Measurements from ENCODE around the gene TMEM59L. TPM values are rescaled to one million over a fixed set of nuclear protein-coding genes. Genes with fewer than 3 reads are reported as not detected.

The TMEM59L gene
- total and polyA plus RNA-seq, 10 of the 15 experiments (the other 5 are each of a cell fraction or from before 2014, with no cell fraction given): 0.06 TPM; not detected in 9

GRCh38 chr19:18588611-18589379 lies 23.9 kb upstream of the TMEM59L start, which contains the start of gene REX1BD (continued):
- TF ChIP-seq MLLT1 (IDR thresholded peaks at IDR 0.05): no peak; the same call in 1 of the 2 replicates
- TF ChIP-seq ZBED1 (IDR thresholded peaks at IDR 0.05; ENCODE audit: borderline replicate concordance): 0 out of 2 replicates have a peak, but pooled peaks have one; percentile 41
- TF ChIP-seq SUZ12 (IDR thresholded peaks at IDR 0.05; ENCODE audit: unreplicated experiment): no peak
- peak; percentile 77 for TF ChIP-seq ZNF217 (IDR thresholded peaks at IDR 0.05)
- TF ChIP-seq SIX5 (IDR thresholded peaks at IDR 0.05; ENCODE audit: low read depth, low read length, severe bottlenecking): peak; percentile 15
- peak; percentile 47 to 67; a peak in 3 of 4 replicates for TF ChIP-seq IKZF2 (IDR thresholded peaks at IDR 0.05)
- TF ChIP-seq POLR2A (IDR thresholded peaks at IDR 0.05; ENCODE audit: low read depth, low read length): peak; percentile 91
- TF ChIP-seq SMC3 (IDR thresholded peaks at IDR 0.05; ENCODE audit: borderline replicate concordance, low read length): peak; percentile 24
- TF ChIP-seq KLF5 (IDR thresholded peaks at IDR 0.05; ENCODE audit: partially characterized antibody): peak; percentile 66
- TF ChIP-seq ASH2L (IDR thresholded peaks at IDR 0.05; ENCODE audit: borderline replicate concordance, low read depth): 0 out of 2 replicates have a peak, but pooled peaks have one; percentile 25
- no peak for TF ChIP-seq JUNB (IDR thresholded peaks at IDR 0.05)
- peak; percentile 13; the same call in 1 of the 2 replicates for TF ChIP-seq PKNOX1 (IDR thresholded peaks at IDR 0.05)
- TF ChIP-seq BCLAF1 (IDR thresholded peaks at IDR 0.05): no peak
- TF ChIP-seq KAT2A (conservative IDR thresholded peaks at IDR 0.05; ENCODE audit: control insufficient read depth, low read depth, low read length): no peak
- TF ChIP-seq MXI1 (IDR thresholded peaks at IDR 0.05; ENCODE audit: low read depth, low read length): 0 out of 2 replicates have a peak, but pooled peaks have one; percentile 61
- TF ChIP-seq CHD4 (IDR thresholded peaks at IDR 0.05): no peak
- peak; percentile 33 to 97 for TF ChIP-seq EGR1 (IDR thresholded peaks at IDR 0.05; ENCODE audit: borderline replicate concordance in 1 of 2, low read depth in 2 of 2, low read length in 2 of 2)
- no peak for TF ChIP-seq EZH2 (IDR thresholded peaks at IDR 0.05; ENCODE audit: borderline replicate concordance, control insufficient read depth, low read depth, low read length)
- TF ChIP-seq TAF1 (IDR thresholded peaks at IDR 0.05; ENCODE audit: borderline replicate concordance, low read depth, low read length): peak; percentile 73; the same call in 1 of the 2 replicates
- no peak for TF ChIP-seq USF2 (IDR thresholded peaks at IDR 0.05; ENCODE audit: borderline replicate concordance, low read depth, low read length)
- TF ChIP-seq CREB1 (IDR thresholded peaks at IDR 0.05; ENCODE audit: low read depth): peak; percentile 70
- peak; percentile 66; the same call in 1 of the 2 replicates for TF ChIP-seq SMAD5 (IDR thresholded peaks at IDR 0.05; ENCODE audit: low read depth)
- peak; percentile 52 for TF ChIP-seq POLR2AphosphoS5 (IDR thresholded peaks at IDR 0.05; ENCODE audit: low read length)
- no peak for TF ChIP-seq RAD21 (IDR thresholded peaks at IDR 0.05; ENCODE audit: insufficient read depth, low read depth, low read length)
- TF ChIP-seq NR2F1 (conservative IDR thresholded peaks at IDR 0.05): peak; percentile 58
